ENCODE measurements around the gene GDAP2.
"Not testable (repeated sequence)": the region's sequence is repeated elsewhere in the genome, so short reads cannot be mapped to it uniquely, and the experiment has no call there.

GDAP2 gene

DNA sequence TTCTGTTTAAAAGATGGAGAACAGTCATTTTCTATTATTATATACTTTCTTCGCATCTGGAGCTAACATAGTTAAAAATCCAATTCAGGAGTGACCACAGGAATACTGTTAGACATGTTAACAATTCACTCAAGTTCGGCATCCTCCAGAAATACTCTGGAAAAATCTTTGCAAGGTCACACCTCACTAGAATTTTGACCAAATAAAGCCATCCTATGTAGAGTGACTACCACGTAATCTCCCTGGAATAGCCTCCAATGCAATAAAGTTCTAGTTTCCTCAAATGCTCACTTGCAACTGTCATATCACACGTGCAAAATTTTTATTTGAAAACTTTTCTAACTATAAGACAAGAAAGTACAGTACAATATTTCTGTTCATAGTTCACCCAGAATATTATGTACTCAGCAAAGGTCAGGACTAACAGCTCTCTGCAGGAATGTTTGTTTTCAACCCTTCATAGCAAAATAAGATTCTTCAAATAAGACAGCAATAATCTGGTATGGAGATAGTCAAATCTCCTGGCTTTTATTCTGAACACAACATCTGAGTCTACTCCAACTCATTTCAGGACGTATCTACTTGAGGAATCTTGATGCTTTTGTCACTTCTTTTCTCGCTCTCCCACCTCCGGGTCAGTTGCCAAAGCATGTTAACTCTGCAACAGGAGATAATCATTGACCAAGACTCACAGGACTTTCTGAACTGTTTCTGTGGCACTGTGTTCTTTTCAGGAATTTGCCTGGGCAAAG lies 82.6 kb downstream of the GDAP2 start:
- DNase-seq (ENCODE audit: low read depth): no peak
- H3K4me3 ChIP-seq (ENCODE audit: low read depth, low read length): no peak overlapping the region

DNA sequence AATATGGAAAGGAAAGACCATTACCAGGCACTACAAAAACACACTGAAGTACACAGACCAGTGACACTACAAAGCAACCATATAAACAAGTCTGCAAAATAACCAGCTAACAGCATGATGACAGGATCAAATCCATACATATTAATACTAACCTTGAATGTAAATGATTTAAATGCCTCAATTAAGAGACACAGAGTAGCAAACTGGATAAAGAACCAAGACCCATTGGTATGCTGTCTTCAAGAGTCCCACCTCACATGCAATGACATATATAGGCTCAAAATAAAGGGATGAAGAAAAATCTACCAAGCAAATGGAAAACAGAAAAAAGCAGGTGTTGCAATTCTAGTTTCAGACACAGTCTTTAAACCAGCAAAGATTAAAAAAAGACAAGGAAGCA lies 84.9 kb downstream of the GDAP2 start:
- not testable (repeated sequence) for DNase-seq (ENCODE audit: low read depth)

DNA sequence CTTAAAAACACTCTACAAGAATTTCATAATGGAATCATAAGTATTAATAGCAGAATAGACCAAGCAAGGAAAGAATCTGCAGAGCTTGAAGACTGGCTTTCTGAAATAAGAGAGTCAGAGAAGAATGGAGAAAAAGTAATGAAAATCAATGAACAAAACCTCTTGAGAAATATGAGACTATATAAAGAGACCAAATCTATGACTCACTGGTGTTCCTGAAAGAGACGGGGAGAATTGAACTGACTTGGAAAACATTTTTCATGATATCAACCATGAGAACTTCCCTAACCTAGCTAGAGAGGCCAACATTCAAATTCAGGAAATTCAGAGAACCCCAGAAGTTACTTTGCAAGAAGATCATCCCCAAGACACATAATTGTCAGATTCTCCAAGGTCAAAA lies 85.6 kb downstream of the GDAP2 start:
- H3K4me3 ChIP-seq (ENCODE audit: low read depth, low read length): no peak overlapping the region
- DNase-seq (ENCODE audit: low read depth): no peak

More for the DNA sequence above, 84.9 kb downstream of the GDAP2 start:
- not testable (repeated sequence) for H3K4me3 ChIP-seq (ENCODE audit: low read depth, low read length)

DNA sequence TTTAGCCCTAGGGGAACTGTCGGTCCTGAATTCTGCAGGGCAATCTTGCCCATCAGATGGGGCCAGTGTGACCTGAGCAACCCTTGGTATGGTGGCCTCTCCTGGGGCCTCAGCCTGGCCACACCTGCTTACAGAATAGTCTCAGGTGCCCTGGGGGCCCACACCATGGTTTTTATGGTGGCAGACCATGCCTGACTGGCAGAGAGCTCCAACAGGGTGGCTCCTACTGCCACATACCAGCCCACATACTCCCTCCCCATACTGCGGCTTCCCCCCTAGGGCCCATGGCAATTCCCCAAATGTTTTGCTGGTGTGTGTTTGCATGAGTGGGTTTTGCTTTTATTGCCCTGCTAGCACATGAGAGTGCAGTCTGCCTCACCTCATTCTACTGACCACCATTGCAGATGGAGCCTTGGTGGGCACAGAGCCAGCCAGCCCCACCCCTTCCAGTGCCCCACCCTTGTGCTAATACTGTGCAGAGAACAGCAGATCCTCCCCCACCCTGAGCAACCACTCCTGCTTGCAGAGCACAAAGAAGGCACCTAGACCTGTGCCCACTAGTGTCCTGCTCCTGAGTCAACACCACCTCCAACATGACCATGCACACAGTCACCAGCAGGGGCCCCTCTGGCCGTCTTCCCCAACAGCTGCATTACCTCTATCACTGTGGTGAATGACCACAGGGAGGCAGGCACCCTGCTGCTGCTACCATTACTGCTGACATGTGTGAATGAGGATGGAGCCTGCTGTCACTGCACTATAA lies 86.8 kb downstream of the GDAP2 start:
- DNase-seq (ENCODE audit: low read depth): no peak
- H3K4me3 ChIP-seq (ENCODE audit: low read depth, low read length): no peak overlapping the region

DNA sequence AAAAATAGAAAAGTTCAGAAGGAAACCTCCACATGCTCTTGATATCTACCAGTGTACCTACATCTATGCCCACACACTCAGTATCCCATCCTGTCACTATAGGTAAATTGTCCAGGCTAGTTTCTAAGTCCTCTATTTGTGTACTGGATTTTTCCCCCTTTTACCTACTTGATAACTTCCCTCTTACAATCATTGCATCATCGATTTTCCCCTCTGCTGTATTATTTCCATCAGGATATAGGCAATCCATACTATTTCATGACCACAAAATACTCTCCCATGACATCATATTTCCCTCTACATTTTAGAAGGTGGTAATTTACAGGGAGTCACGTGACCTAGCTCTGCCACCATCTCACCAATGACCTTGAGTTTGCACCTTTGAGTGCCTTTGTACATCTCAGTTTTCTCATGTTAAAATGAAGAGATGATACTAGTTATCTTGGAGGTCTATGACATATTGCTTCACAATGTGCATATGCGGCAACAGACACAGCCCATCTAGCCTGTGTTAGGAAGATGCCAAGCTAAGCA lies 88.2 kb downstream of the GDAP2 start:
- DNase-seq (ENCODE audit: low read depth): no peak
- H3K4me3 ChIP-seq (ENCODE audit: low read depth, low read length): no peak overlapping the region

DNA sequence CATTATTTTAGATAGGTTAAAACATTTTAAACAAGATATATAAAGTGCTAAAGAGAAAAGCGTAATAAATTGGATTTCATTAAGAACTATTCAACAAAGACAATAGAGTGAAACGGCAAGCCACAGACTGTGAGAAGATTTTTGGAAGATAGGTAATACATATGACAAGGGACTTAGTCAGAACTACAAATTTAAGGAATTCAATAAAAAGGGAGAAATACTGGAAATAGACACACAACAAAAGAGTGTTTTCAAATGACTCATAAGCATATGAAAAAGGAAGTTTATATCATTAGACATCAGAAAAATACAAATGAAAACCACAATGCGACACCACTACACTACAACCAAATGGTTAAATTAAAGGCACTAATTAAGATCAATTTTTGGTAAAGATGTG lies 90.5 kb downstream of the GDAP2 start:
- peak; percentile 31 for DNase-seq (ENCODE audit: low read depth)
- H3K4me3 ChIP-seq (ENCODE audit: low read depth, low read length): no peak overlapping the region

DNA sequence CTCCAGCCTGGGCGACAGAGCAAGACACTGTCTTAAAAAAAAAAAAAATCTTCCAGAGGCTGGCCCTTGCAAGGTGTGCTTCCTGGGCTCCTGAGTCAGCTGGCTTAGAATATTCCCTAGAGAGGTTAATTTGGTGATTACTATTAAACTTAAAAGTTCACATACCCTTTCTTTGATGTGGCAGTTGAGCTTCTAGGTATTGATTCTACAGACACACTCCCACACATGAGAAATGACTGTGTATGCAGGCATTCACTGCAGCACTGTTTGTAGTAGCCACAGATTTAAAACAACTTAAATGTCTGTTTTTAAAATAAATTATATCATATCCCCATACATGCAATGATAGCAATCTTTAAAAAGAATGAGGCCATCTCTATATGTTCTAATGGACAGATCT lies 93.4 kb downstream of the GDAP2 start:
- no peak overlapping the region for H3K4me3 ChIP-seq (ENCODE audit: low read depth, low read length)
- no peak for DNase-seq (ENCODE audit: low read depth)

DNA sequence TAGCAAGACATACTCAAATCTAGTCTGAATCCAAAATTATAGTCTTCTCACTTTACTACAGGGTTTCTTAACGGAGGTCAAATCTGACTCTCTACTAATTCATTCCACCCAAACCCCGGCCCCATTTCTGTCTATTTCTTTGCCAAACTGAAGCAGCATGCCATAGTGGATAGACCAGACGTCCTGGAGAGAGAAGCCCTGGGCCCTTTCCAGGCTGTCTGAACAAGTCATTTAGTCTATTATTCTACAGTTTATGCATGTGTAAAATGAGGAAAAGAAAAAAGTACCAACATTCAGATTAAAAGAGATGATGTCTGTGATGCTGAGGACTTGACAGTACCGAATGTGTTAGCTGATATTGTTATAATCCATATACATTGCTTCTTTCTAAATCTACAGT lies 95.0 kb downstream of the GDAP2 start:
- no peak overlapping the region for H3K4me3 ChIP-seq (ENCODE audit: low read depth, low read length)
- no peak for DNase-seq (ENCODE audit: low read depth)

DNA sequence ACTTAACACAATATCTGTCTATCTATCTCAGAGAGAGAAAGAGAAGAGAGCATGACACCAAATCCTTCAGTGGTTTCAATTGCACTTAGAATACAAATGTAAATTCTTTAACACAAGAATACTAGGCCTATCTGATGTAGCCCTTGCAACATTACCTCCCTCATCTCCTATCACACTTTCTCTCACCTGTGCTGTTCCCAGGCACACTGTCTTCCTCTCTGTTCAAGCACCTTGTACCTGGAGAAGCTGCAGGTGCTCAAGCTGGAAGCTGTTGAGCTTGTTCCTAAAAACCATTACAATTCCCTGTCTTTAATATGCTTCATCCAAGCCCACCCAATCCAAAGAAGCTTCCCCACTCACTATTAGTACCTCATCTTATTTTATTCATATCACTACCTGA lies 97.0 kb downstream of the GDAP2 start:
- no peak overlapping the region for H3K4me3 ChIP-seq (ENCODE audit: low read depth, low read length)
- no peak for DNase-seq (ENCODE audit: low read depth)

DNA sequence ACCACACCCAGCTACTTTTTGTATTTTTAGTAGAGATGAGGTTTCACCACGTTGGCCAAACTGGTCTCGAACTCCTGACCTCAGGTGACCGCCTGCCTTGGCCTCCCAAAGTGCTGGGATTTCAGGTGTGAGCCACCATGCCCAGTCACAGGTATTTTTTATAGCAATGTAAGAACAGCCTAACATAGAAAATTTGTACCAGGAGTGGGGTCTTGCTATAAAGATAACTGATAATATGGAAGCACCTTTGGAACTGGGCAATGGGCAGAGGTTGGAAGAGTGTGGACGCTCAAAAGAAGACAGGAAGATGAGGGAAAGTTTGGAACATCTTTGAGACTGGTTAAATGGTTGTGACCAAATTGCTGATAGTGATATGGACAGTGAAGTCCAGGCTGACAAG lies 99.2 kb downstream of the GDAP2 start:
- no peak overlapping the region for H3K4me3 ChIP-seq (ENCODE audit: low read depth, low read length)
- no peak for DNase-seq (ENCODE audit: low read depth)

DNA sequence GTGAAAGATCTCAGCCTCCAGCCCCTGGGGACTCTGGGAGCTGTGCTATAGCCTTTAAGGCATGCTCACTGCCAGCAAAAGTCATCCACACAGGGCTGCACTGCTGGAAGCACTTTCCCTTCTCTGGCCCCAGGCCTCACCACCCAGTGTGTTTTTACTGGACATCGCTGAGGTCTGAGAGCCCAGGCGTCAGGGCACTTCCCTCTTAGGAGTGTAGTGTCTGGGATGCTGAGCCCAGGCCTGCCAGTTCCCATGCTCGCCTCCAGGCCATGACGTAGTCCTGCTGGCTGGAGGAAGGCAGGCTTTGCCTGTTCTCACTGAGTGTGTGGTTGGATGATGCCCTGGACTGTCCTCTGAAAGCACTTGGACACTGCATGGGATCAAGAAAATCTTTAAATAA lies 101.2 kb downstream of the GDAP2 start:
- no peak overlapping the region for H3K4me3 ChIP-seq (ENCODE audit: low read depth, low read length)
- peak; percentile 84 for DNase-seq (ENCODE audit: low read depth)

DNA sequence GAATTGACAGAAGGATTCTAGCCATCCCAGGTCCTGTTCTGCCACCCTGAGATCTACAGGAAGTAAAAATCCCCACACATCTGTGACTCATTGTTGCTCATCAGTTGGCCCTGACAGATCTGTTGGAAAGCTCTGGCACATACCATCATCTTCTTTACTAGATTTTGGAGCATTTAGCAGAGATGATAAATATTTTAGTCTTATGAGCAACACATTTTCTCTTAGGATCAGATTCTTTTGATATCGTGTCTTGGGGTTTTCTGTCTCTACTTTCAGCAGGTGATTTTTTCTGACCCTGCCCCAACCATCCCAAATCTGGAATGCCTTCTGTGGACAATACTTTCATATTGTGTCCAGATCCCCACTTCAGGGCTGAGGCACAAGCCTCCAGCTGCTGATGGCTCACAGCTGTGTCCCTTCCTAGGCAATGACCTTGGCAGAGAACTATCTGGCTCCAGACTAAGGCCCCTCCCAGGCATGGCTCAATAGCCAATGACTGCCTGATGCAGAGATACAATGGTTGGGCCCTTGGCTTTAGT lies 102.8 kb downstream of the GDAP2 start:
- no peak overlapping the region for H3K4me3 ChIP-seq (ENCODE audit: low read depth, low read length)
- DNase-seq (ENCODE audit: low read depth): peak; percentile 76

DNA sequence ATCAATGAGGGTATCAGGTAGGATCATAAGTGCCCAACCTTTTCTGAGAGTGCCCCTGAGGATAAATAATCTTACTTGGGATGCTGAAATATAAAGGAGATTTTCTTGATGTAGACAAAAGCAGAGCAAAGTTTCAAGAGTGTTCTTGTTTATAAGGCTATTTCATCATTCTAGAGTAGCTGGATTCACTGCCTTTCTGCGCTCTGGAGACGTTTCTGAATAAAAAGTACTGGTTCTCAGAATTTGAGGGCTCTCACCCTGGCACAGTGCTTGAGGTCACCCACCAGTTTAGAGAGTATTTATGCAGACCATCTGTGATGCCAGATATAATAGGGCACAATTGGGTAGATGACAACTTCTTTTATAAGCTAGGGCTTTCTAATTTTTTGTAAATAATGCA lies 103.3 kb downstream of the GDAP2 start:
- DNase-seq (ENCODE audit: low read depth): no peak

DNA sequence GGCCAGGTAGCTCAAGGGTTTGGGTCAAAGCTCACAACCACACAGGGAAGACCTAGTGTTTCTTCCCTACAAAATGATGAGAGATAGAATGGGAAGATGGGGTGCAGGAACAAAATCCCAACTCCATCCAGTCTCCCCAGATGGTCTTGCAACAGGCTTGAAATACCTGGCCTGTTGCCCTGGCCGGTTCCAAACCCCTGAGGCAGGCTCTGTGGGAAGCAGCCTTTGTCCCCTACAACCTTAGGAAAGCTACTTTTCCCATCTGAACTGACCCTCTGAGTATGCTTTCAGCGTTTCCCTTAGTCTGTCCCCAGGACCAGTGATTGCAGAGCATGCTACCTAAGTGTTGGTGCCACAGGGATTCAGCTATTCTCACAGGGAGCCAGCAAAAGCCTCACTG lies 104.0 kb downstream of the GDAP2 start:
- DNase-seq (ENCODE audit: low read depth): no peak
- no peak overlapping the region for H3K4me3 ChIP-seq (ENCODE audit: low read depth, low read length)

More for the DNA sequence above, 103.3 kb downstream of the GDAP2 start:
- no peak overlapping the region for H3K4me3 ChIP-seq (ENCODE audit: low read depth, low read length)

DNA sequence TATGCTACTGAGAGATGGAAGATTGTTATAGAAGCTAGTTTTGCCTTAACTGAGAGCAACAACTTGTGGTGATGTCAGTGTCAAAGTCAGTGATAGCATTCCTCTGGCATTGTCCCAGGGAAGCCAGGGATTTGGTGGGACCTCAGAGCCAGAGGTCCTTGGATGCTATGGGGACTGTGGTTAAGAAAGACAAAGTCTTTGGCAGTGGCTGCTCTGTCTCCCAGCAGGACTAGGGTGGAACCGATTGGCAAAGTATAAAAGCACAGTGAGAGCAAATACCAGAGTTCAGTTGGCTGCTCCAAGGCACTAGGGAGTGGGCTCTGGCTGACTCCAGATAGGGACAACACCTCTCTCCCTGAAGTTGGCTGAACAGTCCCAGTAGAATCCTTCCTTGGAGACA lies 104.8 kb downstream of the GDAP2 start:
- no peak overlapping the region for H3K4me3 ChIP-seq (ENCODE audit: low read depth, low read length)
- no peak for DNase-seq (ENCODE audit: low read depth)

DNA sequence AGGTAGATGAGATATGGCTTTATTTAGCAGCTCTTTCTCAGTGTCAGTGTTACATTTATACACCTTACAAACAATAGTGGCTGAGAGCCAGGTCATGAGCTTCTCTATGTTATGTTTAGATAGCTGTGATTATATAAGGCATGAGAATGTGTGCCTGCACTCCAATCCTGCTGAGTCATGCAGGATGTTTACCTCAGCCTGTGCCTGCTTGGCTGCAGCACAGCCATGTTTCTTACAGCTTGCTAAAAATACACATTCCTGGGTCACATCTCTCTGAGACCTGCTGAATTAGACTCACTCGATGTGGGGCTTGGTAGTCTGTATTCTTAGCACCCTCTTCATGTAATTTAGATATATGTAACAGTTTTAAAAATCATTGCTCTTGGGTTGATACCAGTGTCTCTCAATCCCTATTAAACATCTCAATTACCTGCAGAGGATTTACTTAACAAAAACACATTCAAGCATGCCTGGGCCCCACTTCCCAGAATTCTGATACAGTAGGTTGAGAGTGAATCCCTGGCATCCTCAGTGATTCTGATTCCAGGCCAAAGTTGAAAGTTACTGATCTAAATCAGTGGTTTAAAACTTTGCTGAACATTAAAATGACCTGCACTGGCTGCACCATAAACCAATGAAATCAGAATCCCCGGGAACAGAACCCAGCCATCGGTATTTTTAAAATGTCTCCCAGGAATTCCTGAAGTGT lies 107.5 kb downstream of the GDAP2 start:
- no peak overlapping the region for H3K4me3 ChIP-seq (ENCODE audit: low read depth, low read length)
- peak; percentile 89 for DNase-seq (ENCODE audit: low read depth)

DNA sequence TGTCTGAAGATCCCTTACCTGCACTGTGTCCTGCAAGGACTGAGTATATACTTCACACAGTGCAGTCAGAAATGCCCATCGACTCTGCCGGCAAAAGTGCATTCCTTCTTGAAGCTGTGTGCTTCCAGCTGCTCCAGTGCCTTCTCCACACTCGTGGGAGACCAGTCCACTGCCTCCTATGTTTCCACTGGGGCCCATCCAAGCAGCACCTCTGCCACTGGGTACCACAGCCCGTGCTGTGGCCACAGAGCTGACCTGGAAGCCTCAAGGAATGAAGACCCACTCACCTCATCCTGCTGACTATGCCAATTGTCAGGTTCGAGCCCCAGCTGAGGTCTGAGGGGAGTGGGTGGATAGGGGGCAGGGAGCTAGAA lies 108.1 kb downstream of the GDAP2 start:
- DNase-seq (ENCODE audit: low read depth): no peak
- no peak overlapping the region for H3K4me3 ChIP-seq (ENCODE audit: low read depth, low read length)

DNA sequence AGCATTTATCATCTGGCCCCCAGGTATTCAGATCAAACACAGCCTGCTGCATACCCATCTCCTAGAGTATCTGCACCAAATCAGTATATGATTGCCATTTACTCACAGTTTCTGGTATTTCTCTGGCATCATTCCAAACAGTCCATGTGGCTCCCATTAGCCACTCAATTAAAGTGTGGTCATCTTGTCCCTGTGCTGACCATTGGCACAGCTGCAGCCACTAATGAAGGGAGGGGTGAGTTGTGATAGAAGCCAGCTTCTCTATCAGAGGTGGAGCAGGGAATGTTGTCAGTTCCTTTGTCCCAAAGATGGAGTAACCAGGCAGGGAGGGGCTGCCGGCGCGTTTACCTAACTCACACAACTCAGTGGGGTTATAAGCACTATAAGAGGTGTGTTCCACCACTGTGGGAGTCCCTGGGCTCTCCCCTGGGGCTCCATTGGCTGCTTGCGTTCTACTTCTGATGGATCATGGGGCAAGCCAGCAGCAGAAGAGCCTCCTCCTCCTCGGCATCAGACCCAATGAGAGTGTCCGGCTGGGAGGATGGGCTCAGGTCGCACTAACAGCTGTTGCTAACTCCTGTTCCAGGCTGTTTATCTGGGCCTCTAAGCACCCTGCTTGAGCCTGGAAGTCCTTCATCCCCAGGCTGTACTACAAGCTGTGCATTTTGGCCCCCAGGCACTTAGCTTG lies 108.6 kb downstream of the GDAP2 start:
- no peak for DNase-seq (ENCODE audit: low read depth)
- H3K4me3 ChIP-seq (ENCODE audit: low read depth, low read length): no peak overlapping the region

DNA sequence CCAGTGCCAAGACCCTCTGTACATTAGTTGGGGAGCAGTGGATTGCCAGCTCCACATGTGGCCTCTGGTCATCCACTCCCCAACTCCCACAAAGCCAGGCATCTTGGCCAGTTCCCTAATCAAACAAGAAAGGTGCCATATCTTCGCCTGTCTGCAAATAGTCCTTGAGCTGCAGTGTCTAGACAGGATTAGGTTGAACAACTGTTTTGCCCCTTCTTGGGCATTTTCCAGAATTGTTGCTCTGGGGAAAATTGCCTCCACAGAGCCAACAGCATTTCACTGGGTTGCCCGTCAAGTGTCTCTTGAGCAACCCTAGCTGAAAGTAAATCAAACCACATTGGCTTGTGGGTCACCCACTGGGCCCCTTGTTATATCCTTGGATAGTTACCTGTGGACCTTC lies 109.3 kb downstream of the GDAP2 start:
- DNase-seq (ENCODE audit: low read depth): no peak
- no peak overlapping the region for H3K4me3 ChIP-seq (ENCODE audit: low read depth, low read length)

Measured in skeletal muscle cell (primary cell).